ENCODE results near the gene CT47C1.

The CT47C1 gene

DNA sequence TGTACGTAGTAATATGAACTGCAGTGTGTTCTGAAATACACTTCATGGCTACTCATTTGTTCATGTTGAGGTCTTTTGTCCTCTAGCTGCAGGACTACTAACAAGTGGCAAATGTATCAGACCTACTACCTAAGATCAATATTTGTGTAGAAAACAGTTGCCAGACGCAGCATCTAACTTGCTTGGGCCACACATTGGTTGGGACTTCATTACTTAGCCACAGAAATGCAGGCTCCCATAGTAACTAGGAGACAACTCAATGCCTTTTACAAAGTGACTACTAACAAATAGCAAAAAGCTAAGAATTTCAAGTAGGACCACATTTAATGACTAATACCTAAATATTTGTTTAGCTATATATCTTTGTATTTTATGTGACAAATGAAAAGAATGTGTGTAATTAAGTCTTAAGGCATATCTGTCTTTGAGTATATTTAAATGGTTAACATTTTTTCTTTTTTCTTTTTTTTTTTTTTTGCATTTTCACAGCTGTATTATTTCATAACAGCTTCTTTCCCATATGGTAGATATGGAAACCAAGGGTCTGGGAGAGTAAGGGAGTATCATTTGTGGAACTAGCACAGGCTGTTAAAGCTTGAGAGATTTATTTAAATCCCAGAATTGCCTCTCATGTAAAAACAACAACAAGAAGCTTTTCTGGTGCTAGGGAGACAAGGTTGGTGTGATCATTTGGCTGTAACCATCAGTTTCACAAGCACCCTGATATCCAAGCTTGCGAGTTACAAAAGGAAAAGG lies 2.7 kb downstream of the CT47C1 start:
- DNase-seq, result no peak

DNA sequence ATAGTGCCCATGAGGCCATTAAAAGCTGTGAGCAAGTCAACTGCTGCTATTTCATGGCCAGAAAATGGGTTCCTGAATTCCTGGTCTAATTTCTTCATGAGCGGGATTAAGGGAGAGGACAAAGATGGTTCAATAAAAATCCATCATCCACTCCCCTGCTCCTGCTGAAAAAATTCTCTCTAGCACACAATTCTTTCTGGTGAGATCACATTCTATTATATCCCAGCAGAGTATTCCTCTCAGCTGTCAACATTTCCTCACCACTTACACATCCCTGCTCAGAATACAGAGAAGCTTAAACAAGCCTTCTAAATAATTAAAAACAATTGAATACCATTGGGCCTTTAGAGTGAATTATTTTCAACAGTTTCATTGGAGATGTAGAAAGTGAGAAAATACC lies 9.5 kb downstream of the CT47C1 start:
- no peak for DNase-seq

GRCh38 chrX:119084766-119085165 lies 12.0 kb downstream of the CT47C1 start:
- DNase-seq, result no peak

DNA sequence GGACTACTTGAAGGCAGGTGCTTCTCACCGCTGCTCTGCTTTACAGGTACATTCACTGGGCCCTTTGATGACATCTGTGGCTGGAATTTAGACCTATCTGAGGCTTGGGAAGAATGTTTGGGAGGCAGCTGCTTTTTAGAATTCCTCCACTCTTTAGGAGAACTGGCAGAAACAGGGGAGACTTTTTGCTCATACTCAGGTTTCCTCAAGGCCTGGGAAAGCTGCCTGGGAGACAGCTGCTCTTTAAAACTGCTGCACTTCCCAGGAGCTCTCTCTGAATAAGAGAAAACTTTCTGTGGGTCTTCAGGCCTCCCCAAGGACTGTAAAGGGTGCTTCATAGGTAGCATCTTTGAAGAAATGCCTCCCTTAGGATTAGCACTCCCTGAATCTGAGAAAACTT lies 14.3 kb downstream of the CT47C1 start:
- no peak for DNase-seq

GRCh38 chrX:119089619-119090018 lies 16.8 kb downstream of the CT47C1 start:
- no peak for DNase-seq

GRCh38 chrX:119090627-119091026 lies 17.8 kb downstream of the CT47C1 start:
- no peak for DNase-seq

DNA sequence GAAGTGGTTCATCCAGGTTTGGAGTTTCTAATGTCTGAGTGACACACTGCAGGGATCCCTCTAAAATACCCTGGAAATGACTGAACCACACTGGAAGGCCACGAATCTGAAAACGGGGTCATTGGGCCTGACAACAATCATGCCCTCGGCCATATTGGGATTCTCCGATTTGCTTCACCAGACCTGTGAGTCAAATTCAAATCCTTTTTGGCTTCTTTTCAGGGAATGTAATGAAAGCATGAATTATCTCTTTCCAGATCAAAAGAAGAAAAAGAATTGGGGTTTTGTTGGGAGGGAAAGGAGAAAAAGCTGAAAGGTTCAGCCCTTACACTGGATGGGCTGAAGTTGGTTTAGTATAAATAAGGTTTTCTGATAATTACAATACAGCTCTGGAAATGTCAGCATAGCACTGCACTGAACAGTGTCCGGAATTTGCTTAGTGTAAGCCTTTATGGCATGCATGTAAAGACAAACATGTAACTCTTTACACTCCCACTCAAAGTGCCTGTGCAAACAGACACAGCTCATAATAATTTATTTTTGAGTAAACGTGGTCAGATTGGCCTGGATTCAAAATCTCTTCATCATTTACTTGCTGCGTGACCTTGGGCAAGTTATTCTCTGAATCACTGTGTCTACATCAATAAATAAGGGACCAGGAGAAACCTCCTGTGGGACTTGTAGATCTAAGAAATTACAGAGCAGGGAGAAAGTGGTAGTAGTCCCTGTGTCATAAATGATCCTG lies 21.4 kb downstream of the CT47C1 start:
- peak; percentile 0 for DNase-seq

- no peak for DNase-seq
These were observed 22.0 kb downstream of the CT47C1 start for GRCh38 chrX:119094819-119095218.

DNA sequence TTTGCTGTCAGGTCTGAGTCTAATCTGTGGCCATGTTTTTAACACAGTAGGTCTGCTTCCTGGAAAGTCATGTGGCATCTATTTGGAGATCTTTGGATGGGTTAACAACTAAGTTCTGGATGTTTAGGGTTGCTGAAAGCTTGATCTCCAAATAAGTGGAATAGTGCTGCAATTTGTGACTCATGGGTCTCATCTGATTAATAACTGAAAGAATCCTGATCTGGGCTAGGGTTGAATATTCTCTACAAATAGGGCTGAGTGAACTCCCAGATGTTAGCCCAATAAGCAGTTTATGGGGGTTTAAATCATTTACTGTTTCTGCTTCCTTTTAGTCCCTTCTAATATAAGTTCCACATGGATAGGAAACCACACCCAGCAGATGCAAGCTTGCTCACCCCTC lies 23.1 kb downstream of the CT47C1 start:
- no peak for DNase-seq

GRCh38 chrX:119101168-119101567 lies 28.4 kb downstream of the CT47C1 start:
- DNase-seq, result no peak

GRCh38 chrX:119105826-119106225 lies 33.0 kb downstream of the CT47C1 start:
- DNase-seq, result no peak

- DNase-seq, result no peak
These were observed 34.4 kb downstream of the CT47C1 start for GRCh38 chrX:119107206-119107605.

DNA sequence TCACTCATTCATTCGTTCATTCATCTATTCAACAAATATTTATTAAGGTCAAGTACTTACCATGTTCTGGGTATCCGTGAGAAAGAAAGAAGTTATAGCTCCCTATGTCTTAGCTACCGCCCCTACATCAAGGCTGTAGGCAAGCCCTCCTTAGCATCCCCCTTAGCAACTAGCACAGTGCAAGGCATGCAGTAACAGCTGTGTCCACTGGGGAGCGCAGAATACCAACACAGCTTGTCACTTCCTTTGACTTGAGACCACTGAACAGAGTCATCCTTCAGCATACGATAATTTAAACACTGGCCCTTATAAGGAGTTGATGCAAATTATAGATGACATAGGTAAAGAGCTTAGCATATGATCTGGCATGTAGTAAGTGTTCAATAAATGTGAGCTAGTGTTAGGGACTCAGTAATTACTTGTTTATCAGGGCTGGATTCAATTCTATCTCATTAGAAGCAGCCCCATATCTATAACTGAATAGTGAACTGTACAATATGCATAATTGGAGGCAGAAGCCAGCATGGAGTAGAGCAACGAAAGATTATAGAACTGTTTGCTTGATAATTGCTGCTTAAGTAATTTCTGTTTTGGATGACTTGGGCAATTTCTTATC lies 46.1 kb downstream of the CT47C1 start:
- DNase-seq, result peak; percentile 6

DNA sequence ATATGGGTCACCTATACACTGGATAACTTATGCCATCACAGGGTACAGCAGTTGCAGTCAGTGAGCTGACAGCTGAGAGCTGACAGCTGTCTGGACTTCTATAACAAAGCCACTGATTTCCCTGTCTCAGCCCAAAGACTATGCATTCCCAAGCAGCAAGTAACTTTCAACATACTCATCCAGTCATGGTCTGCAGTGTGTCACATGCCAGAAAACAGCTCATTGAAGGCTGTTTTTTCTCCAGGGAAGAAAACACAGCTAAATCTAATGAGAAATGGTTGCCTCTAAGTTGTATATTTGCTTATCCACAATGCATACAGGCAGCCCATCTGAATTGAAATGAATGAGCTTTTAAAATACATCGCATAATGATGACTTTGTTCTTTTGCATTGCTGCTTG lies 48.5 kb downstream of the CT47C1 start:
- DNase-seq, result peak; percentile 0
